ENCODE measurements around the gene ARHGAP18. TPM values are rescaled to one million over a fixed set of nuclear protein-coding genes. Genes with fewer than 3 reads are reported as not detected.
A peak's percentile ranks its signal among the peaks of the same experiment; 100 is the strongest.

Gene ARHGAP18
- total and polyA plus RNA-seq, 2 experiments from 2014 or later = 0.45 to 1.3 TPM

DNA sequence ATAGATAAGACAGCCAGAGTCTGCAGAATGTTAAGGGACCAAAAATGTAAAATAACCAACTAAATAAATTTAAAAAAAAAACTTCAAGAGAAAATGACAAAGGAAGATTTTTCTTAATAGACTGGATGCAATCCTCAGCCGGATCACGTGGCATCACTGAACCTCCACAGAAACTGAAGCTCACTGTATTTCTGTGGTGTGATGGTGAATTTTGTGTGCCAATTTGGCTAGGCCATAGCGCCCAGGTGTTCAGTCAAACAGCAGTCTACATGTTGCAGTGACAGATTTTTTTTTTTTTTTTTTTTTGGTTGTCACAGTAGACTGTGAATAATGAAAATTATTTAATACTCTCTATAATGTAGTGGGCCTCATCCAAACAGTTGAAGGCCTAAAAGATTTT is 95.5 kb downstream of the ARHGAP18 start:
- H3K27me3 ChIP-seq = no peaks in the 10 kb centered on the region
- H3K4me3 ChIP-seq = no peak overlapping the region
- no peak overlapping the region for H3K27ac ChIP-seq
- no peaks in the 10 kb centered on the region for H3K4me1 ChIP-seq (ENCODE audit: low read depth)
- no peaks in the 10 kb centered on the region for H3K9me3 ChIP-seq (ENCODE audit: low read depth)
- DNase-seq (ENCODE audit: low read depth in 1 of 2, low spot score in 1 of 2) = no peak
- no peaks in the 10 kb centered on the region for H3K36me3 ChIP-seq
- TF ChIP-seq, protein P1, sequence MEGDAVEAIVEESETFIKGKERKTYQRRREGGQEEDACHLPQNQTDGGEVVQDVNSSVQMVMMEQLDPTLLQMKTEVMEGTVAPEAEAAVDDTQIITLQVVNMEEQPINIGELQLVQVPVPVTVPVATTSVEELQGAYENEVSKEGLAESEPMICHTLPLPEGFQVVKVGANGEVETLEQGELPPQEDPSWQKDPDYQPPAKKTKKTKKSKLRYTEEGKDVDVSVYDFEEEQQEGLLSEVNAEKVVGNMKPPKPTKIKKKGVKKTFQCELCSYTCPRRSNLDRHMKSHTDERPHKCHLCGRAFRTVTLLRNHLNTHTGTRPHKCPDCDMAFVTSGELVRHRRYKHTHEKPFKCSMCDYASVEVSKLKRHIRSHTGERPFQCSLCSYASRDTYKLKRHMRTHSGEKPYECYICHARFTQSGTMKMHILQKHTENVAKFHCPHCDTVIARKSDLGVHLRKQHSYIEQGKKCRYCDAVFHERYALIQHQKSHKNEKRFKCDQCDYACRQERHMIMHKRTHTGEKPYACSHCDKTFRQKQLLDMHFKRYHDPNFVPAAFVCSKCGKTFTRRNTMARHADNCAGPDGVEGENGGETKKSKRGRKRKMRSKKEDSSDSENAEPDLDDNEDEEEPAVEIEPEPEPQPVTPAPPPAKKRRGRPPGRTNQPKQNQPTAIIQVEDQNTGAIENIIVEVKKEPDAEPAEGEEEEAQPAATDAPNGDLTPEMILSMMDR (IDR thresholded peaks at IDR 0.05; ENCODE audit: low read depth, low read length) = no peak

DNA sequence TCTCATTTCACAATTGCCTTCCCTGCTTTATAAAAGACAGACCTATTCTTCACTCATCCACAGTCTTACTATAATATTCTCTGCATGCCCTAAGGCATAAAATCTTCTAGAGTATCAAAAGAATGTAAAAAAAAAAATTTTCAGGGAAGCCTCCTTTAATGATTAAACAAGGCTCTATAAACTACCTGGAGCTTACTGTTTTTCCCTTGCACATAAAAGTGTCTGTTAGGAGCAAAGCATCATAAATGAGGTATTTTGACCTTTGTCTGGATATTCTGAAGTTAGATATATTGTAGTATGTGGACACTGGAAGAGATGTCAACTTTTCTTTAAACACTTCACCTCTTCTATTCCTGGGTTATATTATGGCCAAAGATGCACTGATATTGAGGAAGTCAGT is 97.5 kb downstream of the ARHGAP18 start:
- Histone ChIP-seq H3K27me3 (no peaks in the 10 kb centered on the region), H3K9me3 (ENCODE audit: low read depth) (no peaks in the 10 kb centered on the region), H3K36me3 (no peaks in the 10 kb centered on the region), H3K4me3 (no peak overlapping the region), H3K27ac (no peak overlapping the region), H3K4me1 (ENCODE audit: low read depth) (no peaks in the 10 kb centered on the region)
- TF ChIP-seq, protein P1 (IDR thresholded peaks at IDR 0.05; ENCODE audit: low read depth, low read length) = no peak
- no peak for DNase-seq (ENCODE audit: low read depth in 1 of 2, low spot score in 1 of 2)

DNA sequence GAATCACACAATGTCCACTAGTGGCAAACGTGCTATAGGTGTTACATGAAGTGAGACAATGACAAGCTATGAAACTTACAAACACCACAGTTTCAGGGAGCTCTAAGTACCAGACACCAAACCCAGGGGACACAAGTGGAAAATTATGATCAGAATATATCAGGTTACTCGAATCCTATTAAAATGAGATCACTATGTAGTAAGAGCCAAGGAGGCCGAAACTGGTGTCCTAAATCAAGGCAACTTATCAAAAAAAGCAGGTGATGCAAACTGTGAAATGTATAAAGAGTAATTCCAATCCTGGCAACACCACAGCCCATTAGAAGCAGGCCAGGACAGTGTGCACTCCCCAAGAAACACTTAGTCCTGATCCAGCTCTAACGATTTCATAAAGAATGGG is 100.3 kb downstream of the ARHGAP18 start:
- Histone ChIP-seq H3K36me3 (no peaks in the 10 kb centered on the region), H3K4me1 (ENCODE audit: low read depth) (no peaks in the 10 kb centered on the region), H3K27ac (no peak overlapping the region), H3K27me3 (no peaks in the 10 kb centered on the region), H3K9me3 (ENCODE audit: low read depth) (no peaks in the 10 kb centered on the region), H3K4me3 (no peak overlapping the region)
- TF ChIP-seq, protein P1 (IDR thresholded peaks at IDR 0.05; ENCODE audit: low read depth, low read length) = no peak
- no peak for DNase-seq (ENCODE audit: low read depth in 1 of 2, low spot score in 1 of 2)

DNA sequence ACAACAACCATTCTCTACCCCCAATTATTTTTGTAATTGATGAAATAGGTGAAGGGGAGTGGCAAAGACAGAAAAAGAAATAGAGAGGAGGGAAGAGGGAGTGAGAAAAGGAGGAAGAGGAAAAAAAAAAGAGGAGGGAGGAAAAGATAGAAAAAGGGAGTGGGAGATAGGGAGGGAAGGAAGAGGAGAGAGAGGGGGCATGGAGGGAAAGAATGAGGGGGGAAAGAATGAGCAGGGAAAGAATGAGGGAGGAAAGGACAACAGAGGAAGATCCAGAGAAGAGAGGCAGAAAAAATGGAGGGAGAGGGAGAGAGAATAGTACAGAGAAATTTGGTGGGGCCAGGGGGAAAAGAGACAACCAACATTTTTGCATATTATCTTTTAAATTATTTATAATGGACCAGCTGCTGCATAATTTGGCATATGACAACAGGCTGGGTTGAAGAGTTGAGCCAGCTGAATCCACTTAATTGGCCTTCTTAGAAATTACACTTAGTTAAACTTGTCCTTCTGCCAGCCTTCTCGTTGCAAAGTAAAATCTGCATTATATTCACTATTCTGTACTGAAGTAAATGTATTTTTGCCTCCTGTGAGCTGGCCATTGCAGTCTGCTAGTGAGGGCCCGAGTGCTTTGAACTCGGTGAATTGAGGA is 101.0 kb downstream of the ARHGAP18 start:
- H3K27ac ChIP-seq = no peak overlapping the region
- no peak for DNase-seq (ENCODE audit: low read depth in 1 of 2, low spot score in 1 of 2)
- H3K36me3 ChIP-seq = no peaks in the 10 kb centered on the region
- no peaks in the 10 kb centered on the region for H3K27me3 ChIP-seq
- no peak overlapping the region for H3K4me3 ChIP-seq
- H3K9me3 ChIP-seq (ENCODE audit: low read depth) = no peaks in the 10 kb centered on the region
- TF ChIP-seq, protein P1 (IDR thresholded peaks at IDR 0.05; ENCODE audit: low read depth, low read length) = no peak
- H3K4me1 ChIP-seq (ENCODE audit: low read depth) = no peaks in the 10 kb centered on the region

DNA sequence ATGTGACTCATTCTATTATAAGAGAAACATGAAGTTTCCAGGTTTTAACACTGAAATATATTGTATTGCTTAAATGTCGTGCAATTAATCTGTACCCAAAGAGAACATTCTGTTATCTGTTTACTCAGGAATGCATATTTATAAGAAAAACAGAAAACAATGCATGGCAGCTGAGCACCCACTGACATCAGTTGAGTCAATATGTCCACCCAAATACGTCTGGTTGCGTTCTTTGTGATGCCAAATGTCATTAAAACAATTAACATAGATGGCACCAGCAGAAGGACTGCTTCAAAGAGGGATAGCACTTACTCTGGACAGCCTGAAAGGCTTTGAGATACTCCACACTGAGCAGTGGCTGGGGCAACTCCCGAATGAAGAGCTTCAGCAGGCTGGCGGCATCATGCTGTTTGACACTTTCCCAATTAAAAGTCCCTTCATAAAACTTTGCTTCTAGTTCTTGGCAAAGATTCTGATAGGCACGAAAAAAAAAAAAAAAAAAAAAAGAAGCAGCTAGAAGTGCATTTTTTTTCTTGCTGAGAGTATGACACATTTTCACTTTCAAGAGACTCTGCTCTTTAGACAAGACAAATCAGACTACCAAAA is 102.3 kb downstream of the ARHGAP18 start:
- H3K27ac ChIP-seq = no peak overlapping the region

More for the DNA sequence above, 102.3 kb downstream of the ARHGAP18 start:
- no peaks in the 10 kb centered on the region for H3K27me3 ChIP-seq
- no peaks in the 10 kb centered on the region for H3K36me3 ChIP-seq
- TF ChIP-seq, protein P1 (IDR thresholded peaks at IDR 0.05; ENCODE audit: low read depth, low read length) = no peak
- no peaks in the 10 kb centered on the region for H3K9me3 ChIP-seq (ENCODE audit: low read depth)
- no peaks in the 10 kb centered on the region for H3K4me1 ChIP-seq (ENCODE audit: low read depth)
- peak in 1 of 2 donors; percentile 33 for DNase-seq (ENCODE audit: low read depth in 1 of 2, low spot score in 1 of 2)
- no peak overlapping the region for H3K4me3 ChIP-seq
